GM19324 (cell line): ENCODE data around the gene SRRM1.
"Not testable (repeated sequence)": the region's sequence is repeated elsewhere in the genome, so short reads cannot be mapped to it uniquely, and the experiment has no call there.

ENCODE experiments used
- ATAC-seq: cut with Tn5 transposase; IDR thresholded peaks from one replicate; pipeline ENCODE4 v1.9.1; 2021; ENCODE audit warnings: mild to moderate bottlenecking, moderate library complexity; ENCODE audit not compliant: unreplicated experiment, low FRiP score

Gene SRRM1

DNA sequence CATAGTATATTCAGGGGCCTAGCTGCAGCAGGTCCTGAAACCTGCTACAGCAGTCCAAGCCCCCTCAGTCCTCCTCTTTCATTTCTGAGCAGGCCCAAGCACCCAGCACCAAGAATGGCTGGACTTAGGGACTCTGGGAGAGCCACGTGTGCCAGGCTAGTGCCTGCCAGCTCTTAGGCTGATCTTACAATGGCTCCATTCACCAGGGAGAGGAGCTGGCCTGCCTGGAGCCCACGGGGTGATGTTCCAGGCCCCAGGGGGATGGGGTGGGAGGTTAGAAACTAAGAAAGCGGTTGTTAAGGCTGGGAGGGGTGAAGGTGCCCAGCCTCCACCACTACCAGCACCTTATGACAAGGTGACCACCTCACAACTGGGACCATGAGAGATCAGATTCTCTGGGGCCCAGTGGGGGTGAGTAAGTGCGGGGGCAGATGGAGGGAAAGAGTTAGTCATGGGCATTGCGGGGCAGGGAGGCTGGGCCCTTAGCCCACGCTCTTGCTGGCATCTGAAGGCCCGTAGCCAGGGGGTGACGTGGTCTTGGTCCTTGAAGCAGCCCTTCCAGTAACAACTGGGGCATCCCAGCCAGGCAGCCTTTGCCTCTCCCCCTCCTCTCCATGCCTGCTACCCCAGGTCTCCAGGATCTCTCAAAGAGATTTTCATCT, 71.9 kb downstream of the SRRM1 start:
- no peak for ATAC-seq

DNA sequence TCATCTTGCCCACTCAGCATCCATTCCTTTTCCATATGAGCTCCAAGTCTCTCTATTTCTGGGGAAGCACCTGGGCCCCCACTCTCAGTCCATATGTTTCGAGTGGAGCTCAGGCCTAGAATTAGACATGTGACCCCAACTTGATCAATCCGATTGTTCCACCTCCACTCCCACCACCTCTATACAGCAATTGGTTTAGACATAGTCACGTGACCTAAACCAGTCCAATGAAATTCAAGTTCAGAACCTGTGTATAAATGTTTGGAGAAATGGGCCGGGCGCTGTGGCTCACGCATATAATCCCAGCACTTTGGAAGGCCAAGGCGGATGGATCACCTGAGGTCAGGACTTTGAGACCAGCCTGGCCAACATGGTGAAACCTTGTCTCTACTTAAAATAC, 72.6 kb downstream of the SRRM1 start:
- no peak for ATAC-seq

DNA sequence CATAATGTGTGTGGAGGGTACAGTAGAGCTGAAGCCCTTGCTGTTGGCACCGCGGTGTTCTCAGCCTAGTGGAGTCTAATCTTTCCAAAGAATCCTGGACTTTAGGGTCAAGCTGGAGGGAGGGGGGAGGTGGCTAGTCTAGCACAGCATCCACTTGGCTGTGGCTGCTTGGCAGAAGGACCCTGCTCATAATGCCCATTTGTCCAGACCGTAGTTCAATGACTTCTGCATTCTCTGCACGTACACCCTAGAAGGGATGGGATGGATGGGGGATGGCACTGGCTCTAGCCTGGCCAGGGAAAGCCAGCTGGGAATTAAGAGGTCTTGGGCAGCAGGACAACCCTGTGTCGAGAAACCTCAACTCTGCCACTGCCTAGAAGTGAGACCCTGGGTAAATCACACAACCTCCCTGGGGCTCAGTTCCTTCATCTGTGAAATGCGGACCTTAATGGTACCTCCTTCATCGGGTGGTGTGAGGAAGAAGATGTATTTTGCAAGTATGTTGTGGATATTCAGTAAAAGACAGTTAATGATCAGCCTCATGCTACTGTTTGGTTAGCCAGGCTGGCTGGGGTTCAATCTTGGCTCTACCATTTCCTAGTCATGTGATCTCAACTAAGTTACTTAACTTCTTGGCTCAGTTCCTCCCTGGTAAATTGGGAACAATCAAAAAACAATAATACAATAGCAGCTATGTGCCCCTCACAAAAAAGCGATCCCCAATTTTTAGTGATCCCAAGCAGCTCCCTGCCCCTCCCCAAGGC, 75.0 kb downstream of the SRRM1 start:
- ATAC-seq: no peak

DNA sequence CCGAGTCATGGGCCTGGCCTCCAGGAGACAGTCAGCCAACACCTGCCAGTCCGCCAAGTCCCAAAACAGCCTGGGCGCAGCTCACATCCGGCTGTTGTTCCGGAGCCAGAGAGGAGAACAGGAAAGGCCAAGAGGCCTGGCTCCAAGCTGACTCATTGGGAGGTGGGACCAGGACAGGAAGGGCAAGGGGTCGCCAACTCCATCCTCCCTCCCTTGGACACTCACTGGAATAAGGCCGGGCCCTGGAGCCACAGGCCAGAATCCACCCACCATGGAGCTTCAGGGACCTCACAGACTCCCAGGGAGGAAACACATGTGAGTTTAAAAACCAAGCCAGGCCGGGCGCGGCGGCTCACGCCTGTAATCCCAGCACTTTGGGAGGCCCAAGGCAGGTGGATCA, 77.0 kb downstream of the SRRM1 start:
- ATAC-seq: no peak

DNA sequence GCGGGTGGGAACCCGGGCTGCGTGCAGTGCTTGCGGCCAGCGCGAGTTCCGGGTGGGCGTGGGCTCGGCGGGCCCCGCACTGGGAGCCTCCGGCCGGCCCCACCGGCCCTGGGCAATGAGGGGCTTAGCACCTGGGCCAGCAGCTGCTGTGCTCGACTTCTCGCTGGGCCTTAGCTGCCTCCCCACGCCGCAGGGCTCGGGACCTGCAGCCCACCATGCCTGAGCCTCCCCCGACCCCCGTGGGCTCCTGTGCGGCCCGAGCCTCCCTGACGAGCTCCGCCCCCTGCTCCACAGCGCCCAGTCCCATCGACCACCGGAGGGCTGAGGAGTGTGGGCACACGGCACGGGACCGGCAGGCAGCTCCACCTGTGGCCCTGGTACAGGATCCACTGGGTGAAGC, 78.4 kb downstream of the SRRM1 start:
- ATAC-seq: no peak

DNA sequence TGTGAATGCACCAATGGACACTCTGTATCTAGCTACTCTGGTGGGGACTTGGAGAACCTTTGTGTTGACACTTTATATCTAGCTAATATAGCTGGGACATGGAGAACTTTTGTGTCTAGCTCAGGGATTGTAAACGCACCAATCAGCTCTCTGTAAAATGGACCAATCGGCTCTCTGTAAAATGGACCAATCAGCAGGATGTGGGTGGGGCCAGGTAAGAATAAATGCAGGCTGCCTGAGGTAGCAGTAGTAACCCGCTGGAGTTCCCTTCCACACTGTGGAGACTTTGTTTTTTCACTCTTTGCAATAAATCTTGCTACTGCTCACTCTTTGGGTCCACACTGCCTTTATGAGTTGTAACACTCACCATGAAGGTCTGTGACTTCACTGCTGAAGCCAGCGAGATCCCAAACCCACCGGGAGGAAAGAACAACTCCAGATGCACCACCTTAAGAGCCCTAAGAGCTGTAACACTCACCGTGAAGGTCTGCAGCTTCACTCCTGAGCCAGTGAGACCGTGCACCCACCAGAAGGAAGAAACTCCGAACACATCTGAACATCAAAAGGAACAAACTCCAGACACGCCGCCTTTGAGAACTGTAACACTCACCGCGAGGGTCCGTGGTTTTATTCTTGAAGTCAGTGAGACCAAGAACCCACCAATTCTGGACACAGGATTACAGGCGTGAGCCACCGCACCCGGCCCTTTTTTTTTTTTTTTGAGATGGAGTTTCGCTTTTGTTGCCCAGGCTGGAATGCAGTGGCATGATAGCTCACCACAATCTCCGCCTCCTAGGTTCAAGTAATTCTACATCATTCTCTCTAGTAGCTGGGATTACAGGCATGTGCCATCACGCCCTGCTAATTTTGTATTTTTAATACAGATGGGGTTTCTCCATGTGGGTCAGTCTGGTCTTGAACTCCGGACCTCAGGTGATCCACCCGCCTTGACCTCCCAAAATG, 79.3 kb downstream of the SRRM1 start:
- ATAC-seq: not testable (repeated sequence)
